Mesendoderm (in vitro differentiated cells): ENCODE results near the gene GPR135.
"Not testable (repeated sequence)": the region's sequence is repeated elsewhere in the genome, so short reads cannot be mapped to it uniquely, and the experiment has no call there.

ENCODE experiments used
- DNase-seq: peaks from one replicate; pipeline ENCODE4 v3.0.0; 2013
- H2AK5ac ChIP-seq: 2 replicates; pipeline ENCODE4 v1.6.1; 2013; ENCODE audit warnings: low read length, inconsistent platforms
- H2BK120ac ChIP-seq: 2 replicates; pipeline ENCODE4 v1.6.1; 2013; ENCODE audit warnings: low read depth, mild to moderate bottlenecking, low read length, moderate library complexity, mixed read lengths
- H2BK15ac ChIP-seq: replicated peaks from 2 replicates; pipeline ENCODE4 v1.6.1; 2013; ENCODE audit warnings: low read depth, mild to moderate bottlenecking, moderate library complexity
- H2BK5ac ChIP-seq: 2 replicates; pipeline ENCODE4 v1.6.1; 2013; ENCODE audit warnings: low read length, inconsistent platforms
- H3K18ac ChIP-seq: 2 replicates; pipeline ENCODE4 v1.6.1; 2013; ENCODE audit warnings: mild to moderate bottlenecking, low read length, mixed read lengths
- H3K23ac ChIP-seq: one replicate; pipeline ENCODE4 v1.6.1; 2013; ENCODE audit warnings: low read length
- H3K27ac ChIP-seq: 2 replicates; pipeline ENCODE4 v1.5.1; 2013; ENCODE audit warnings: low read depth, mild to moderate bottlenecking, inconsistent platforms, low read length, moderate library complexity
- H3K27me3 ChIP-seq: 2 replicates; pipeline ENCODE4 v1.6.1; 2013; ENCODE audit warnings: low read length, control low read depth, mild to moderate bottlenecking, inconsistent platforms; ENCODE audit not compliant: insufficient read depth, poor library complexity
- H3K36me3 ChIP-seq: 2 replicates; pipeline ENCODE4 v1.6.1; 2013; ENCODE audit warnings: low read length, inconsistent platforms; ENCODE audit not compliant: control insufficient read depth, insufficient read depth
- H3K4ac ChIP-seq: one replicate; pipeline ENCODE4 v1.6.1; 2013; ENCODE audit warnings: low read depth, mild to moderate bottlenecking, low read length, moderate library complexity
- H3K4me1 ChIP-seq: 2 replicates; pipeline ENCODE4 v1.6.1; 2013; ENCODE audit warnings: low read depth, low read length, inconsistent platforms; ENCODE audit not compliant: control insufficient read depth
- H3K4me2 ChIP-seq: 2 replicates; pipeline ENCODE4 v1.6.1; 2013; ENCODE audit warnings: low read length
- H3K4me3 ChIP-seq: 2 replicates; pipeline ENCODE4 v1.5.1; 2013; ENCODE audit warnings: mild to moderate bottlenecking, low read length
- H3K56ac ChIP-seq: one replicate; pipeline ENCODE4 v1.6.1; 2013; ENCODE audit warnings: low read length
- H3K79me1 ChIP-seq: 2 replicates; pipeline ENCODE4 v1.6.1; 2013; ENCODE audit warnings: low read length, inconsistent platforms
- H3K79me2 ChIP-seq: 2 replicates; pipeline ENCODE4 v1.6.1; 2013; ENCODE audit warnings: mild to moderate bottlenecking, low read length; ENCODE audit not compliant: control insufficient read depth, insufficient read depth
- H3K9ac ChIP-seq: 2 replicates; pipeline ENCODE4 v1.6.1; 2013; ENCODE audit warnings: low read length, inconsistent platforms
- H4K5ac ChIP-seq: one replicate; pipeline ENCODE4 v1.6.1; 2013; ENCODE audit warnings: low read length
- H4K8ac ChIP-seq: one replicate; pipeline ENCODE4 v1.6.1; 2013; ENCODE audit warnings: low read depth, mild to moderate bottlenecking, control low read depth, low read length, moderate library complexity
- WGBS: extraction: QIAGEN DNeasy Blood & Tissue Kit; methylation state at CpG from one replicate; pipeline ENCODE4 v1.1.7; 2013; ENCODE audit warnings: low lambda C conversion rate, missing lambda C conversion rate; ENCODE audit not compliant: insufficient coverage; ENCODE audit errors: extremely low coverage; 5-methylcytosine and 5-hydroxymethylcytosine counted together

GPR135 gene

GRCh38 chr14:59451849-59452248 lies 13.3 kb downstream of the GPR135 start:
- no peak overlapping the region for H4K8ac ChIP-seq
- no peak overlapping the region for H3K4me3 ChIP-seq
- H3K79me2 ChIP-seq = no peaks in the 10 kb centered on the region
- no peak overlapping the region for H3K23ac ChIP-seq
- H3K27ac ChIP-seq = no peak overlapping the region
- H3K4ac ChIP-seq = no peak overlapping the region
- H3K36me3 ChIP-seq = no peaks in the 10 kb centered on the region
- no peak overlapping the region for H2AK5ac ChIP-seq
- no peak overlapping the region for H3K56ac ChIP-seq
- no peak overlapping the region for H3K18ac ChIP-seq
- no peaks in the 10 kb centered on the region for H3K4me1 ChIP-seq
- H2BK15ac ChIP-seq = no peak overlapping the region
- no peaks in the 10 kb centered on the region for H3K27me3 ChIP-seq
- H2BK120ac ChIP-seq = no peak overlapping the region
- no peak for DNase-seq
- no peak overlapping the region for H4K5ac ChIP-seq
- no peaks in the 10 kb centered on the region for H3K79me1 ChIP-seq
- no CpG with 5 or more reads among the region's 1 CpG for whole genome bisulfite sequencing
- no peak overlapping the region for H2BK5ac ChIP-seq
- H3K4me2 ChIP-seq = no peak overlapping the region
- H3K9ac ChIP-seq = no peak overlapping the region

- Histone ChIP-seq H2BK5ac (no peak overlapping the region), H3K4me1 (no peaks in the 10 kb centered on the region), H4K8ac (no peak overlapping the region), H3K36me3 (no peaks in the 10 kb centered on the region), H3K9ac (no peak overlapping the region), H3K79me2 (no peaks in the 10 kb centered on the region), H2AK5ac (no peak overlapping the region), H3K18ac (no peak overlapping the region), H3K4ac (no peak overlapping the region), H3K27me3 (no peaks in the 10 kb centered on the region), H3K23ac (no peak overlapping the region), H4K5ac (no peak overlapping the region), H3K79me1 (no peaks in the 10 kb centered on the region), H2BK15ac (no peak overlapping the region), H3K27ac (no peak overlapping the region), H3K56ac (no peak overlapping the region), H2BK120ac (no peak overlapping the region), H3K4me2 (no peak overlapping the region), H3K4me3 (no peak overlapping the region)
- WGBS = no CpG with 5 or more reads among the region's 3 CpGs
- DNase-seq = no peak
Observed at GRCh38 chr14:59450716-59451115, 14.5 kb downstream of the GPR135 start.

- H3K56ac ChIP-seq, H3K4me3 ChIP-seq, DNase-seq, H3K79me2 ChIP-seq, H3K36me3 ChIP-seq, H3K18ac ChIP-seq, H2BK120ac ChIP-seq, H3K27me3 ChIP-seq, H3K9ac ChIP-seq, H2BK5ac ChIP-seq, H2BK15ac ChIP-seq, H3K27ac ChIP-seq, H3K23ac ChIP-seq, H4K8ac ChIP-seq, H3K4me2 ChIP-seq, H2AK5ac ChIP-seq, H4K5ac ChIP-seq, H3K4ac ChIP-seq, H3K79me1 ChIP-seq, H3K4me1 ChIP-seq: not testable (repeated sequence)
- no CpG with 5 or more reads among the region's 2 CpGs for WGBS
Observed at GRCh38 chr14:59448673-59449072, 16.5 kb downstream of the GPR135 start.

GRCh38 chr14:59439256-59439965 lies 25.8 kb downstream of the GPR135 start:
- no peak for DNase-seq
- Histone ChIP-seq H2BK5ac (no peak overlapping the region), H3K56ac (no peak overlapping the region), H4K5ac (no peak overlapping the region), H3K27ac (no peak overlapping the region), H3K9ac (no peak overlapping the region), H2BK120ac (no peak overlapping the region), H2AK5ac (no peak overlapping the region), H4K8ac (no peak overlapping the region), H3K27me3 (no peaks in the 10 kb centered on the region), H3K4me2 (no peak overlapping the region), H3K79me2 (no peaks in the 10 kb centered on the region), H2BK15ac (no peak overlapping the region), H3K4ac (no peak overlapping the region), H3K79me1 (no peaks in the 10 kb centered on the region), H3K23ac (no peak overlapping the region), H3K36me3 (no peaks in the 10 kb centered on the region), H3K4me3 (no peak overlapping the region), H3K18ac (no peak overlapping the region), H3K4me1 (no peaks in the 10 kb centered on the region)
- no CpG with 5 or more reads among the region's 5 CpGs for WGBS

GRCh38 chr14:59438195-59438647 lies 27.0 kb downstream of the GPR135 start:
- no peaks in the 10 kb centered on the region for H3K79me2 ChIP-seq
- H3K23ac ChIP-seq = no peak overlapping the region
- no peak overlapping the region for H2BK5ac ChIP-seq
- no peak overlapping the region for H2AK5ac ChIP-seq
- H3K56ac ChIP-seq = no peak overlapping the region
- H3K18ac ChIP-seq = no peak overlapping the region
- WGBS = no CpG with 5 or more reads among the region's 1 CpG
- H4K8ac ChIP-seq = no peak overlapping the region
- no peaks in the 10 kb centered on the region for H3K27me3 ChIP-seq
- no peak overlapping the region for H2BK15ac ChIP-seq
- no peak overlapping the region for H3K4me2 ChIP-seq
- H3K36me3 ChIP-seq = no peaks in the 10 kb centered on the region
- no peak overlapping the region for H3K4me3 ChIP-seq
- H3K27ac ChIP-seq = no peak overlapping the region
- no peak overlapping the region for H4K5ac ChIP-seq
- H3K79me1 ChIP-seq = no peaks in the 10 kb centered on the region
- DNase-seq = no peak
- H3K9ac ChIP-seq = no peak overlapping the region
- no peak overlapping the region for H3K4ac ChIP-seq
- H2BK120ac ChIP-seq = no peak overlapping the region
- H3K4me1 ChIP-seq = no peaks in the 10 kb centered on the region

GRCh38 chr14:59435987-59436386 lies 29.2 kb downstream of the GPR135 start:
- no peak overlapping the region for H3K4ac ChIP-seq
- no peak overlapping the region for H2BK120ac ChIP-seq
- H3K4me3 ChIP-seq = no peak overlapping the region
- H3K9ac ChIP-seq = no peak overlapping the region
- no peak overlapping the region for H2BK15ac ChIP-seq
- DNase-seq = no peak
- H2AK5ac ChIP-seq = no peak overlapping the region
- H3K27me3 ChIP-seq = no peaks in the 10 kb centered on the region
- H3K79me2 ChIP-seq = no peaks in the 10 kb centered on the region
- H3K27ac ChIP-seq = no peak overlapping the region
- H3K36me3 ChIP-seq = no peaks in the 10 kb centered on the region
- no peak overlapping the region for H3K4me2 ChIP-seq
- no CpG with 5 or more reads among the region's 1 CpG for WGBS
- H2BK5ac ChIP-seq = no peak overlapping the region
- H4K5ac ChIP-seq = no peak overlapping the region
- no peak overlapping the region for H3K23ac ChIP-seq
- no peak overlapping the region for H3K56ac ChIP-seq
- H3K79me1 ChIP-seq = no peaks in the 10 kb centered on the region
- no peak overlapping the region for H3K18ac ChIP-seq
- H4K8ac ChIP-seq = no peak overlapping the region
- no peaks in the 10 kb centered on the region for H3K4me1 ChIP-seq
